Fibroblast of skin of scalp (primary cell): ENCODE results near the gene ANKRD24.
"Not testable (repeated sequence)": the region's sequence is repeated elsewhere in the genome, so short reads cannot be mapped to it uniquely, and the experiment has no call there.

Source experiments
- DNase-seq: peaks from one replicate; pipeline ENCODE4 v3.0.0-alpha.2; 2013

ANKRD24 gene

DNA sequence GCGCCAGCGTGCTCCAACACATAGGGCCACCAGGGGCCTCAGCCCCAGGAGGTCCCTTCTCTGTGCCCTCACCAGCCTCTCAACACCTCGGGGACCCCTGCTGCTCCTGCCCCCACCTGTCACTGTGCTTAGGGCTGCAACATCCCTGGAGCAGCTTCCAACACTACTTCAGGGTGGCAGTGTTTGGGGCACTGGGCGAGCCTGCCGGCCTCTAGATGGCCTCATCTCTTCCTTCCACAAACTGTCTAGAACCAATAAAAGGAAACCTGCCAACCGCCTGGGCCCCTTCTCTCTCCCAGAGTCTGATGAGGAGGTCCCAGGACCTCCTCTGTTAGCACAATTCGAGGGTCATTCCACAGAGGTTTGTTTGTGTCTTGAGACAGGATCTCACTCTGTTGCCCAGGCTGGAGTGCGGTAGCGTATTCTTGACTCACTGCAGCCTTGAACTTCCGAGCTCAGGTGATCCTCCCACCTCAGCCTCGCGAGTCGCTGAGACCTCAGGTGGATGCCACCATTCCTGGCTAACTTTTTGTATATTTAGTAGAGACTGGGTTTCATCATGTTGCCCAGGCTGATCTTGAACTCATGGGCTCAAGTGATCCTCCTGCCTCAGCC lies 86.4 kb downstream of the ANKRD24 start:
- DNase-seq = no peak

DNA sequence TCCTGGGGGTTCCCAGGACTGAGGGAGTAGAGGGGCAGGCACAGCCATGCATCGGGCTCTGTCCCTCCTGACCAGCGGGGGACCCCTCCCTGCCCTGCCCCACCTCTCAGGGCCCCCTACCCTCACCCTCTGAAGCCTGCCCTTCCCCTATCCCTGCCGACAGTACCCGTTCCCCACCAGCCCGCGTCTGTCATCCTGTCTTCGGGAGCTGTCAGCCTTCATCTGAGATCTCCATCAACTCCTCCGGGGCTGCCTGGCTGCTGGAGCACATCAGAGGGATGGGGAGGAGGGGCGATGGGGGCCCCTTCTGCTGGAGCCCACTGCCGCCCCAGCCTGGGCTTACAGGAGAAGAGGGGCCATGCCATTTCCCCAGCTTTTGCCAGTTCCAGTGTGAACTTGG lies 90.4 kb downstream of the ANKRD24 start:
- DNase-seq = no peak

DNA sequence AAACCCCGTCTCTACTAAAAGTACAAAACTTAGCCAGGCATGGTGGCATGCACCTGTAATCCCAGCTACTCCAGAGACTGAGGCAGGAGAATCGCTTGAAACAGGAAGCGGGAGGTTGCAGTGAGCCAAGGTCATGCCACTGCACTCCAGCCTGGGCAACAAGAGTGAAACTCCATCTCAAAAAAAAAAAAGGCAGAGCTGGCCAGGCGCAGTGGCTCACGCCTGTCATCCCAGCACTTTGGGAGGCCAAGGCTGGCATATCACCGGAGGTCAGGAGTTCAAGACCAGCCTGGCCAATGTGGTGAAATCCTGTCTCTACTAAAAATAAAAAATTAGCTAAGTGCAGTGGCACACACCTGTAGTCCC lies 91.8 kb downstream of the ANKRD24 start:
- DNase-seq = not testable (repeated sequence)
